Psoas muscle (tissue), 8 donors: ENCODE results near the gene RAB4B. TPM values are rescaled to one million over a fixed set of nuclear protein-coding genes. Genes with fewer than 3 reads are reported as not detected.
A peak's percentile ranks its signal among the peaks of the same experiment; 100 is the strongest.

Experiments
- ATAC-seq, 4 donors: fragments of 200-7000 bp; cut with Tn5 transposase; one replicate each; pipeline ENCODE4 v1.9.1; 2020; ENCODE audit warnings: moderate library complexity in 3 of 4, mild to moderate bottlenecking in 2 of 4
- DNase-seq, 2 donors: peaks; one replicate each; pipeline ENCODE4 v3.0.0-alpha.2; 2020
- H3K27ac ChIP-seq: fragments of 200-600 bp; one replicate; pipeline ENCODE4 v1.8.0; 2022
- H3K27me3 ChIP-seq, 3 donors: fragments of 200-600 bp in 1 of 3; one replicate each; pipeline versions ENCODE4 v1.6.1 to v1.8.0; 2013 to 2022; ENCODE audit warnings: low read length in 2 of 3, mild to moderate bottlenecking in 2 of 3, moderate library complexity in 1 of 3; ENCODE audit not compliant: insufficient read depth in 3 of 3
- H3K36me3 ChIP-seq, 2 donors: fragments of 200-600 bp in 1 of 2; one replicate each; pipeline versions ENCODE4 v1.6.1 to v1.8.0; 2013 to 2022; ENCODE audit warnings: low read depth in 1 of 2, mild to moderate bottlenecking in 1 of 2, moderate library complexity in 1 of 2; ENCODE audit not compliant: insufficient read depth in 1 of 2
- H3K4me1 ChIP-seq: fragments of 200-600 bp; one replicate; pipeline ENCODE4 v1.8.0; 2022
- H3K4me3 ChIP-seq: fragments of 200-600 bp; one replicate; pipeline ENCODE4 v1.8.0; 2022; ENCODE audit warnings: mild to moderate bottlenecking
- H3K9me3 ChIP-seq: fragments of 200-600 bp; one replicate; pipeline ENCODE4 v1.8.0; 2022
- WGBS, 3 donors: extraction: QIAGEN DNeasy Blood & Tissue Kit; methylation state at CpG; one replicate each; pipeline versions ENCODE4 v1.1.6 to v1.1.7; 2013; 5-methylcytosine and 5-hydroxymethylcytosine counted together
- intact Hi-C, 2 donors: fragments of 100-400 bp; cut with DNase I; formaldehyde crosslinking; loops; one replicate each; pipeline versions ENCODE4 v1.11.0 to v1.14.2; 2022
- polyA plus RNA-seq, 3 donors: library from polyadenylated mRNA; stranded (reverse); fragments of 200-250 nt; gene quantifications; one replicate each; pipeline ENCODE4 v1.2.3, GENCODE V29; 2013
- total RNA-seq, 4 donors: library from RNA; stranded (reverse); fragmentation: NEBNext Ultra II Directional in 2 of 4; extraction: Animal tissue kit (Norgen Biotek cat#: 25700) in 2 of 4; gene quantifications; one replicate each; pipeline versions ENCODE4 v1.2.1 to v1.2.4, GENCODE V29; 2021 to 2023
- TF ChIP-seq, protein P1 (sequence below): fragments of 200-600 bp; IDR thresholded peaks from one replicate; pipeline ENCODE4 v1.8.0; 2022; ENCODE audit warnings: antibody characterized with exemption
- donor health status: healthy with polysubstance abuse.
- donor health status: DM: no; HTN: no; CAD: no; lungs with moderate emphysema.
- donor health status: Bipolar disorder and iron deficiency.
- donor health status: healthy.
- donor health status: DM: yes; HTN: yes; CAD: no.
- donor health status: DM: no; HTN: no; CAD: no.
- donor health status: DM: no; HTN: no; CAD: no.
- donor health status: DM: yes; HTN: yes; CAD: no.

The RAB4B gene
- total and polyA plus RNA-seq, 7 donors: 8.2 to 28.7 (median 14.5) TPM

GRCh38 chr19:40776932-40777644 is 959 bp upstream of the RAB4B start:
- intact Hi-C loops: loop anchor here in 1 of 2 donors (2.0 kb wide), 1 partner anchor 24 kb away; no protein-coding TSS in a partner anchor
- H3K27ac ChIP-seq: peak overlapping the region; percentile 98
- TF ChIP-seq, protein P1, sequence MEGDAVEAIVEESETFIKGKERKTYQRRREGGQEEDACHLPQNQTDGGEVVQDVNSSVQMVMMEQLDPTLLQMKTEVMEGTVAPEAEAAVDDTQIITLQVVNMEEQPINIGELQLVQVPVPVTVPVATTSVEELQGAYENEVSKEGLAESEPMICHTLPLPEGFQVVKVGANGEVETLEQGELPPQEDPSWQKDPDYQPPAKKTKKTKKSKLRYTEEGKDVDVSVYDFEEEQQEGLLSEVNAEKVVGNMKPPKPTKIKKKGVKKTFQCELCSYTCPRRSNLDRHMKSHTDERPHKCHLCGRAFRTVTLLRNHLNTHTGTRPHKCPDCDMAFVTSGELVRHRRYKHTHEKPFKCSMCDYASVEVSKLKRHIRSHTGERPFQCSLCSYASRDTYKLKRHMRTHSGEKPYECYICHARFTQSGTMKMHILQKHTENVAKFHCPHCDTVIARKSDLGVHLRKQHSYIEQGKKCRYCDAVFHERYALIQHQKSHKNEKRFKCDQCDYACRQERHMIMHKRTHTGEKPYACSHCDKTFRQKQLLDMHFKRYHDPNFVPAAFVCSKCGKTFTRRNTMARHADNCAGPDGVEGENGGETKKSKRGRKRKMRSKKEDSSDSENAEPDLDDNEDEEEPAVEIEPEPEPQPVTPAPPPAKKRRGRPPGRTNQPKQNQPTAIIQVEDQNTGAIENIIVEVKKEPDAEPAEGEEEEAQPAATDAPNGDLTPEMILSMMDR: no peak
- peaks cover 12% of the 10 kb centered on the region for H3K4me1 ChIP-seq
- peak; percentile 81 to 84 for DNase-seq
- 11 to 13% (median 11%) methylated on average over 13 of the region's 13 CpGs for WGBS, 3 donors
- H3K4me3 ChIP-seq: peak overlapping the region; percentile 85
- H3K36me3 ChIP-seq: no peaks in the 10 kb centered on the region
- H3K9me3 ChIP-seq: no peaks in the 10 kb centered on the region
- no peaks in the 10 kb centered on the region for H3K27me3 ChIP-seq
- peak; percentile 75 to 83 (median 77) for ATAC-seq

- WGBS, 3 donors: 0 to 1% (median 0%) methylated on average over 10 of the region's 10 CpGs
- H3K36me3 ChIP-seq: no peaks in the 10 kb centered on the region
- peak overlapping the region; percentile 98 for H3K27ac ChIP-seq
- TF ChIP-seq, protein P1: no peak
- H3K9me3 ChIP-seq: no peaks in the 10 kb centered on the region
- H3K4me3 ChIP-seq: peak overlapping the region; percentile 85
- intact Hi-C loops: loop anchor here in 1 of 2 donors (2.0 kb wide), 1 partner anchor 25 kb away; no protein-coding TSS in a partner anchor
- ATAC-seq (no peak), DNase-seq (no peak)
- peaks cover 12% of the 10 kb centered on the region for H3K4me1 ChIP-seq
- H3K27me3 ChIP-seq: no peaks in the 10 kb centered on the region
Observed at GRCh38 chr19:40777645-40777936, 456 bp upstream of the RAB4B start.

DNA sequence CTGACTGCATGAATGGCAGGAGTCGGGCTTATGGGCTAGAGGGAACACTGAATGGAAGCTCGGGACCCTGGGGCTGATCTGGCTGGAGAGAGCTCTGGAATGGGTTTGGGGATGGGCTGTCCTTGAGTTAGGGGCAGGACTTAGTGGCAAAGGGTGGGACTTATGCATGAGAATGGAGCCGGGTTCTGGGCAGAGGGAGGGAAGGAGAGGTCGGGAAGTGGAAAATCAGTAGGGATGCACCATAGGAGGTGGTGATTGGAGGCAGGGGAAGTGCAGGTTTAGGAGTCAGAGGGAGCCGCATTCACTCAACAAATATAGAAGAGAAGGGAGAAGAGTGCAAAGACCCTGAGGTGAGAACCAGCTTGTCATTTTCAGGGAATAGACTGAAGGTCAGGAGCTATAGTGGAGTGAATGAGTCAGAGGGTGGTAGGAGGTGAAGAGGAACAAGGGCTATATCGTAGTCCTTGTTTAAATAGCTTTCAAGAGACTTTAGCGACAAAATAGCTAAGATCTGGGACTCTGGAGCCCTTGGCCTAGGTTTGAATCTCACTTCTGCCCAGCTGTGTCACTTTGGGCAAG is 748 bp downstream of the RAB4B start:
- 11 to 18% (median 16%) methylated on average over 7 of the region's 7 CpGs for WGBS, 3 donors
- H3K4me3 ChIP-seq: peak overlapping the region; percentile 85
- H3K27me3 ChIP-seq: no peaks in the 10 kb centered on the region
- peaks cover 0 to 2% of the 10 kb centered on the region in 2 donors for H3K36me3 ChIP-seq
- peaks cover 12% of the 10 kb centered on the region for H3K4me1 ChIP-seq
- intact Hi-C loops: loop anchor here in 1 of 2 donors (1.0 kb wide), 1 partner anchor 20 kb away; no protein-coding TSS in a partner anchor
- TF ChIP-seq, protein P1: no peak
- DNase-seq (no peak), ATAC-seq (no peak)
- no peaks in the 10 kb centered on the region for H3K9me3 ChIP-seq
- H3K27ac ChIP-seq: peak overlapping the region; percentile 98

DNA sequence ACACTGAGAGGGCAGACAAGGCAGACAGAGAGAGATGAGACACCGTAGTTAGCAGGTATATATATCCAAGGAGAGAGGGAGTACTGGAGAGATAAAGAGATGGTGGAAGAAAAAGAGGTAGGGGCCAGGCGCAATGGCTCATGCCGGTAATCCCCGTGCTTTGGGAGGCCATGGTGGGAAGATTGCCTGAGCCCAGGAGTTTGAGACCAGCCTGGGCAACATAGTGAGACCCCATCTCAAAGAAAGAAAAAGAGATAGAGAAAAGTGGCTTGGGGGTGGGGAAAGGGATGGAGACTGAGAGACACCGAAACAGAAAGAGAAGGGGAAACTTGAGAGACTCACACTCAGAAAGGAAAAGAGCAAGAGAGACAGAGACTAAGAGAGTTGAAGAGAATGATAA is 2.5 kb downstream of the RAB4B start:
- no peak overlapping the region for H3K27ac ChIP-seq
- peaks cover 12% of the 10 kb centered on the region for H3K4me1 ChIP-seq
- no peaks in the 10 kb centered on the region for H3K27me3 ChIP-seq
- WGBS, 3 donors: 98% methylated on average over 5 of the region's 5 CpGs
- ATAC-seq (no peak), DNase-seq (no peak)
- no peak overlapping the region for H3K4me3 ChIP-seq
- intact Hi-C loops: no loop called here
- peaks cover 0 to 17% of the 10 kb centered on the region in 2 donors for H3K36me3 ChIP-seq
- TF ChIP-seq, protein P1: no peak
- no peaks in the 10 kb centered on the region for H3K9me3 ChIP-seq
